HepG2 (cell line): Measurements from ENCODE around the gene DLX1. TPM values are rescaled to one million over a fixed set of nuclear protein-coding genes. Genes with fewer than 3 reads are reported as not detected.
A peak's percentile ranks its signal among the peaks of the same experiment; 100 is the strongest.

Experiments used
- ATAD3A ChIP-seq: sonication (generic); formaldehyde crosslinking; IDR thresholded peaks from 2 replicates; pipeline ENCODE4 v1.4.0; 2020; ENCODE audit warnings: missing genetic modification reagents
- BORCS8-MEF2B ChIP-seq: sonication (generic); formaldehyde crosslinking; IDR thresholded peaks from 2 replicates; pipeline ENCODE4 v1.8.0; 2022; ENCODE audit warnings: mild to moderate bottlenecking, missing genetic modification reagents
- CBX2 ChIP-seq, 2 experiments: fragments of 200-600 bp in 1 of 2; sonication (generic); formaldehyde crosslinking in 1 of 2; IDR thresholded peaks; 2 replicates each; pipeline versions ENCODE4 v1.7.0 to v1.8.1; 2018 to 2022; ENCODE audit warnings: low read depth in 2 of 2, low read length in 1 of 2, mild to moderate bottlenecking in 1 of 2, missing genetic modification reagents in 1 of 2
- FOSL1 ChIP-seq: sonication (generic); formaldehyde crosslinking; IDR thresholded peaks from 2 replicates; pipeline ENCODE4 v1.9.0; 2021; ENCODE audit warnings: missing genetic modification reagents, borderline replicate concordance
- KDM2A ChIP-seq: sonication (generic); formaldehyde crosslinking; IDR thresholded peaks from 2 replicates; pipeline ENCODE4 v1.4.0; 2020; ENCODE audit warnings: low read depth, missing genetic modification reagents, borderline replicate concordance
- SAP130 ChIP-seq: IDR thresholded peaks from 2 replicates; pipeline ENCODE4 v1.6.1; 2016; ENCODE audit warnings: low read depth
- STAG1 ChIP-seq: sonication (generic); formaldehyde crosslinking; IDR thresholded peaks from 2 replicates; pipeline ENCODE4 v1.4.0; 2020; ENCODE audit warnings: missing genetic modification reagents
- ZBTB38 ChIP-seq: sonication (generic); formaldehyde crosslinking; IDR thresholded peaks from 2 replicates; pipeline ENCODE4 v1.5.1; 2020; ENCODE audit warnings: mild to moderate bottlenecking, missing genetic modification reagents
- ZEB1 ChIP-seq: IDR thresholded peaks from 2 replicates; pipeline ENCODE4 v1.6.1; 2012; ENCODE audit warnings: mild to moderate bottlenecking, low read depth, inconsistent platforms; ENCODE audit not compliant: insufficient replicate concordance
- ZNF101 ChIP-seq: sonication (generic); formaldehyde crosslinking; IDR thresholded peaks from 2 replicates; pipeline ENCODE4 v1.4.0; 2020; ENCODE audit warnings: mild to moderate bottlenecking, low read depth, missing genetic modification reagents, borderline replicate concordance
- ZNF256 ChIP-seq: sonication (generic); formaldehyde crosslinking; conservative IDR thresholded peaks from 2 replicates; pipeline ENCODE4 v1.4.0; 2020; ENCODE audit warnings: missing genetic modification reagents
- ZNF615 ChIP-seq: sonication (generic); formaldehyde crosslinking; IDR thresholded peaks from 2 replicates; pipeline ENCODE4 v1.5.0; 2020; ENCODE audit warnings: mild to moderate bottlenecking, missing genetic modification reagents, borderline replicate concordance
- ZNF746 ChIP-seq: sonication (generic); formaldehyde crosslinking; IDR thresholded peaks from 2 replicates; pipeline ENCODE4 v1.8.0; 2022; ENCODE audit warnings: mild to moderate bottlenecking, missing genetic modification reagents
- ZNF766 ChIP-seq: sonication (generic); formaldehyde crosslinking; IDR thresholded peaks from 2 replicates; pipeline ENCODE4 v1.5.0; 2020; ENCODE audit warnings: missing genetic modification reagents, borderline replicate concordance
- polyA plus RNA-seq, 8 experiments: library from polyadenylated mRNA; depleted of rRNA in 3 of 8; stranded (reverse) in 7 of 8; unstranded in 1 of 8; fragments of >200 nt; fragmentation: Illumina TruSeq in 4 of 8; extraction: Trizol in 4 of 8; gene quantifications; 2 replicates each; pipeline versions ENCODE4 v1.2.1 to v1.2.3, GENCODE V29; 2011 to 2016; ENCODE audit warnings: low read depth in 4 of 8, missing spikeins in 1 of 8, mixed read lengths in 1 of 8; ENCODE audit not compliant: insufficient read depth in 1 of 8
- total RNA-seq, 5 experiments: library from RNA; depleted of rRNA; stranded (reverse); fragments of >200 nt; fragmentation: Illumina TruSeq; extraction: Trizol; gene quantifications; 2 replicates each; pipeline ENCODE4 v1.2.3, GENCODE V29; 2016; ENCODE audit warnings: low read depth in 1 of 5
- TF ChIP-seq, protein P1 (sequence below): sonication (generic); formaldehyde crosslinking; conservative IDR thresholded peaks from 2 replicates; pipeline ENCODE4 v1.4.0; 2020; ENCODE audit warnings: missing genetic modification reagents
- TF ChIP-seq, protein P2 (sequence below): sonication (generic); formaldehyde crosslinking; IDR thresholded peaks from 2 replicates; pipeline ENCODE4 v1.5.0; 2020; ENCODE audit warnings: mild to moderate bottlenecking, missing genetic modification reagents, moderate library complexity
- TF ChIP-seq, protein P3 (sequence below): sonication (generic); formaldehyde crosslinking; IDR thresholded peaks from 2 replicates; pipeline ENCODE4 v1.4.0; 2020; ENCODE audit warnings: missing genetic modification reagents

DLX1 gene
- total and polyA plus RNA-seq, 2 of the 13 experiments (the other 11 are each of a cell fraction or from before 2014, with no cell fraction given): 0.18 to 0.86 TPM

DNA sequence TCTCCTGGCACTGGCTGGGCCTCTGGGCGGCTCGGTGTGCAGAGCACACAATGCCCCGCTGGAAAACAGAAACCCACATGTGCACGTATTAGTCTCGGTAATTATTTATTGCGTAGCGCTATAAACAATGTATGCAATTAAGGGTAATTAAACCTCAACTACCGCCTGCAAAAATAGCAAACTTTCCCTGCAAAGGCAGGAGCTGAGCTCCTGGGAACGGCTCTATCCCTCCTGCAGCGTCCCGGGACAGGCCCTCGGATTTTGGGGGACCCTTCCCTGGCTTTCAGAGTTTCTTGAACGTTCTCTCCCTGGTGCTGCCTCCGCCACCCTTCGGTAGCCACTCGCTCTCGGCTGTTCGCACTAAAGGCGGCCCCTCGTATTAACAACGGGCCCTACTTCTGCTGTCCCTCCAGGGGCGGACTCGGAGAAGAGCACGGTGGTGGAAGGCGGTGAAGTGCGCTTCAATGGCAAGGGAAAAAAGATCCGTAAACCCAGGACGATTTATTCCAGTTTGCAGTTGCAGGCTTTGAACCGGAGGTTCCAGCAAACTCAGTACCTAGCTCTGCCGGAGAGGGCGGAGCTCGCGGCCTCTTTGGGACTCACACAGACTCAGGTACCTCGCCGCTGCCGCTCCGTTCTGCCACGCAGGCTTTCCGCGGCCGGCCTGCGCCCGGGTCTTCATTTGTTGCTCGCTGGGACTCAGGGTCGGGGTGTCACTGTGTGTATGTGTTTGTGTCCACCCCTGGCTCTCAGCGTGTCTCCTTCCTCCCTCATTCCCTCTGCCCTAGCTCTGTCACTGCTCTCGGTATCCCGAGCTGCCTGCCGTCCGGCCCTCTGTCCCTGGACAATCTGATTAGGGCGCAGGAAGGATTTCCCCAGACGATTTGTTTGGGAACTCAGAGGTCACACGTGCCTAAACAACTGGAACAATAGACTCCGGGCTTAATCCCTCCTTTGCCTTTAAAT, 1.2 kb downstream of the DLX1 start (continued):
- no peak; the same call in 1 of the 2 replicates for TF ChIP-seq ZNF746 (CRISPR knock-in tag)
- peak; percentile 56; the same call in 1 of the 2 replicates for TF ChIP-seq BORCS8-MEF2B (CRISPR knock-in tag)
- TF ChIP-seq, protein P1, sequence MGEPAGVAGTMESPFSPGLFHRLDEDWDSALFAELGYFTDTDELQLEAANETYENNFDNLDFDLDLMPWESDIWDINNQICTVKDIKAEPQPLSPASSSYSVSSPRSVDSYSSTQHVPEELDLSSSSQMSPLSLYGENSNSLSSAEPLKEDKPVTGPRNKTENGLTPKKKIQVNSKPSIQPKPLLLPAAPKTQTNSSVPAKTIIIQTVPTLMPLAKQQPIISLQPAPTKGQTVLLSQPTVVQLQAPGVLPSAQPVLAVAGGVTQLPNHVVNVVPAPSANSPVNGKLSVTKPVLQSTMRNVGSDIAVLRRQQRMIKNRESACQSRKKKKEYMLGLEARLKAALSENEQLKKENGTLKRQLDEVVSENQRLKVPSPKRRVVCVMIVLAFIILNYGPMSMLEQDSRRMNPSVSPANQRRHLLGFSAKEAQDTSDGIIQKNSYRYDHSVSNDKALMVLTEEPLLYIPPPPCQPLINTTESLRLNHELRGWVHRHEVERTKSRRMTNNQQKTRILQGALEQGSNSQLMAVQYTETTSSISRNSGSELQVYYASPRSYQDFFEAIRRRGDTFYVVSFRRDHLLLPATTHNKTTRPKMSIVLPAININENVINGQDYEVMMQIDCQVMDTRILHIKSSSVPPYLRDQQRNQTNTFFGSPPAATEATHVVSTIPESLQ (CRISPR knock-in tag): no peak
- TF ChIP-seq, protein P2, sequence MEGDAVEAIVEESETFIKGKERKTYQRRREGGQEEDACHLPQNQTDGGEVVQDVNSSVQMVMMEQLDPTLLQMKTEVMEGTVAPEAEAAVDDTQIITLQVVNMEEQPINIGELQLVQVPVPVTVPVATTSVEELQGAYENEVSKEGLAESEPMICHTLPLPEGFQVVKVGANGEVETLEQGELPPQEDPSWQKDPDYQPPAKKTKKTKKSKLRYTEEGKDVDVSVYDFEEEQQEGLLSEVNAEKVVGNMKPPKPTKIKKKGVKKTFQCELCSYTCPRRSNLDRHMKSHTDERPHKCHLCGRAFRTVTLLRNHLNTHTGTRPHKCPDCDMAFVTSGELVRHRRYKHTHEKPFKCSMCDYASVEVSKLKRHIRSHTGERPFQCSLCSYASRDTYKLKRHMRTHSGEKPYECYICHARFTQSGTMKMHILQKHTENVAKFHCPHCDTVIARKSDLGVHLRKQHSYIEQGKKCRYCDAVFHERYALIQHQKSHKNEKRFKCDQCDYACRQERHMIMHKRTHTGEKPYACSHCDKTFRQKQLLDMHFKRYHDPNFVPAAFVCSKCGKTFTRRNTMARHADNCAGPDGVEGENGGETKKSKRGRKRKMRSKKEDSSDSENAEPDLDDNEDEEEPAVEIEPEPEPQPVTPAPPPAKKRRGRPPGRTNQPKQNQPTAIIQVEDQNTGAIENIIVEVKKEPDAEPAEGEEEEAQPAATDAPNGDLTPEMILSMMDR (CRISPR knock-in tag): peak; percentile 34
- TF ChIP-seq ZNF766 (CRISPR knock-in tag): no peak
- 0 out of 2 replicates have a peak, but pooled peaks have one; percentile 65 for TF ChIP-seq ZNF256 (CRISPR knock-in tag)
- TF ChIP-seq ZBTB38 (CRISPR knock-in tag): no peak
- no peak for TF ChIP-seq ZNF615 (CRISPR knock-in tag)
- TF ChIP-seq ZEB1: peak; percentile 51
- TF ChIP-seq CBX2 (IDR thresholded peaks at IDR 0.05; ENCODE audit: low read depth, low read length): peak; percentile 82
- peak; percentile 70; the same call in 1 of the 2 replicates for TF ChIP-seq CBX2 (CRISPR knock-in tag; IDR thresholded peaks at IDR 0.05; ENCODE audit: low read depth)
- TF ChIP-seq ZNF101 (CRISPR knock-in tag): no peak
- TF ChIP-seq, protein P3, sequence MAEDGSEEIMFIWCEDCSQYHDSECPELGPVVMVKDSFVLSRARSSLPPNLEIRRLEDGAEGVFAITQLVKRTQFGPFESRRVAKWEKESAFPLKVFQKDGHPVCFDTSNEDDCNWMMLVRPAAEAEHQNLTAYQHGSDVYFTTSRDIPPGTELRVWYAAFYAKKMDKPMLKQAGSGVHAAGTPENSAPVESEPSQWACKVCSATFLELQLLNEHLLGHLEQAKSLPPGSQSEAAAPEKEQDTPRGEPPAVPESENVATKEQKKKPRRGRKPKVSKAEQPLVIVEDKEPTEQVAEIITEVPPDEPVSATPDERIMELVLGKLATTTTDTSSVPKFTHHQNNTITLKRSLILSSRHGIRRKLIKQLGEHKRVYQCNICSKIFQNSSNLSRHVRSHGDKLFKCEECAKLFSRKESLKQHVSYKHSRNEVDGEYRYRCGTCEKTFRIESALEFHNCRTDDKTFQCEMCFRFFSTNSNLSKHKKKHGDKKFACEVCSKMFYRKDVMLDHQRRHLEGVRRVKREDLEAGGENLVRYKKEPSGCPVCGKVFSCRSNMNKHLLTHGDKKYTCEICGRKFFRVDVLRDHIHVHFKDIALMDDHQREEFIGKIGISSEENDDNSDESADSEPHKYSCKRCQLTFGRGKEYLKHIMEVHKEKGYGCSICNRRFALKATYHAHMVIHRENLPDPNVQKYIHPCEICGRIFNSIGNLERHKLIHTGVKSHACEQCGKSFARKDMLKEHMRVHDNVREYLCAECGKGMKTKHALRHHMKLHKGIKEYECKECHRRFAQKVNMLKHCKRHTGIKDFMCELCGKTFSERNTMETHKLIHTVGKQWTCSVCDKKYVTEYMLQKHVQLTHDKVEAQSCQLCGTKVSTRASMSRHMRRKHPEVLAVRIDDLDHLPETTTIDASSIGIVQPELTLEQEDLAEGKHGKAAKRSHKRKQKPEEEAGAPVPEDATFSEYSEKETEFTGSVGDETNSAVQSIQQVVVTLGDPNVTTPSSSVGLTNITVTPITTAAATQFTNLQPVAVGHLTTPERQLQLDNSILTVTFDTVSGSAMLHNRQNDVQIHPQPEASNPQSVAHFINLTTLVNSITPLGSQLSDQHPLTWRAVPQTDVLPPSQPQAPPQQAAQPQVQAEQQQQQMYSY: peak; percentile 42; the same call in 1 of the 2 replicates
- TF ChIP-seq KDM2A: peak; percentile 22; the same call in 1 of the 2 replicates
- peak; percentile 7; the same call in 1 of the 2 replicates for TF ChIP-seq SAP130 (CRISPR knock-in tag)
- TF ChIP-seq FOSL1: no peak
- TF ChIP-seq ATAD3A: no peak
- TF ChIP-seq STAG1 (CRISPR knock-in tag): peak; percentile 14; the same call in 1 of the 2 replicates
